Left colon (tissue), 2 donors: ENCODE measurements around the gene FBXO15. TPM values are rescaled to one million over a fixed set of nuclear protein-coding genes. Genes with fewer than 3 reads are reported as not detected.

Experiments used
- ATAC-seq: fragments of 200-7000 bp; cut with Tn5 transposase; one replicate; pipeline ENCODE4 v1.9.1; 2020; ENCODE audit warnings: mild to moderate bottlenecking, moderate library complexity
- DNase-seq, 2 donors: peaks; one replicate each; pipeline ENCODE4 v3.0.0-alpha.2; 2020
- intact Hi-C, 2 donors: fragments of 100-400 bp; cut with DNase I in 1 of 2; cut with micrococcal nuclease in 1 of 2; formaldehyde crosslinking; loops; one replicate each; pipeline versions ENCODE4 v1.11.2 to v1.14.0; 2022; cut with DNase I, micrococcal nuclease
- total RNA-seq, 2 donors: library from RNA; stranded (reverse); fragmentation: NEBNext Ultra II Directional; extraction: Animal tissue kit (Norgen Biotek cat#: 25700); gene quantifications; one replicate each; pipeline ENCODE4 v1.2.1, GENCODE V29; 2021
- donor health status: DM: no; HTN: no; CAD: no.
- donor health status: DM: yes; HTN: yes; CAD: no.

Gene FBXO15
- total RNA-seq, 2 donors from 2014 or later: 0.42 TPM; not detected in 1

DNA sequence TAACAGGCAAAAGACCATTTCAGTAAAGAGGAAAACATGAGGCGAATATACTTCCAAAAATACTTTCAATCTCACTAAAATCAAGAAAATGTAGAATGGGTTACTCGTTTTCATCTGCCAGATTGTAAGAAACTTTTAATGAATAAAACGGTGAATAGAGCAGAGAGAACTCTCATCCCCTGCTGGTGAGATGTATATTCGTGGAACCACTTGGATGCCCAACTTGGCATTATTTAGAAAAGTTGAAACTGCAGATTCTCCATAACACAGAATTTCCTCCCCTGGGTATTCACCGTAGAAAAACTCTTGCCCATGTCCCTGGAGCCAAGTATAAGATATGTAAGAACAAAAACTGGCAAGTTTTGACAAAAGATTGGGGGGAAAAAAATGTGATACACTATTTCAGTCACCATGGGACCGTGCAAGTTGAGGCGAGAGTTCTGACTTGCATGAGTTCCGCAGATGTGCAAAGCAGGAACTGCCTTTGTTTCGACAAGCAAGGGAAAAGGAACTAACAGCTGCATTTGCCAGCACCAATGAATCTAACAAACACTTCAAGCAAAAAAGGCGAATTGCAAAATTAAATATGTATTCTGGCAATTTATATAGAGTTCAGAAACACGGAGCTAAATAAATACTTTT lies 15.5 kb upstream of the FBXO15 start:
- ATAC-seq (no peak), DNase-seq (no peak)
- intact Hi-C loops: no loop called here

DNA sequence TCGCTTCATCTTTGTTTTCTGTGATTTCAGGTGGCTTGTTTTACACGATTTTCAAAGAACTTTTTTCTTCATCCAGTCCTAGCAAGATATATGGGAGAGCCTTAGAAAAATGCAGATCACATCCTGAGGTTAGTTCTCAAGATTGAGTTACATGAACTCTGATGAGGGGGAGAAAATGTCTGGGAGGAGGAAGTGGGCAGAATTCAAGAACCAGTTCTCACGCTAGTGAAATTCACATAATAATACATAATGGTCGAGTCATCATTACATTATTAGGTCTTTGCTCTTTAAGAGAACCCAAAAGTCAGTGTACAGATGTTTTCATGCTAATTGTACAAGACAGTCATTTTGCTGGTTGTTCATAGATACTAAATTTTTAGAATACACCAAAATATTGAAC lies 7.6 kb upstream of the FBXO15 start:
- intact Hi-C loops: no loop called here
- DNase-seq (no peak), ATAC-seq (no peak)

DNA sequence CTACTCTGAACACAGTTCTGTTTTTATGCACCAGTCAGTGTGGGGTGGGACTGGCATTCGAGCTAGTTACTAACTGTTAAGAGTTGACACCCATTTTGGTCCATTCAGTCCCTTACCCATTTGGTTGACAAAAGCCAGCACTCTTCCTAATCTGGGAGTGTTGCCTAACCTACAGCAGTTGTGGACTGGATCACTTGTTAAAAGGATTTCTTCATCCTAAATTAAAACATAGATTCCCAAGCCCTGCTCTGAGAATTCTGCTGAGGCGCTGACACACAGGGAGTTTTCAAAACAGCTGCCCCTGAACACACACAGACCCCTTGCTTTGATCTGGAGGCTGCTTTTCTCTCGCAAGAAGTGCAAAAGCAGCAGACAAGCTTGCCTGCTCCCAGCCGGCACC lies 7.1 kb upstream of the FBXO15 start:
- intact Hi-C loops: no loop called here
- ATAC-seq (no peak), DNase-seq (no peak)

DNA sequence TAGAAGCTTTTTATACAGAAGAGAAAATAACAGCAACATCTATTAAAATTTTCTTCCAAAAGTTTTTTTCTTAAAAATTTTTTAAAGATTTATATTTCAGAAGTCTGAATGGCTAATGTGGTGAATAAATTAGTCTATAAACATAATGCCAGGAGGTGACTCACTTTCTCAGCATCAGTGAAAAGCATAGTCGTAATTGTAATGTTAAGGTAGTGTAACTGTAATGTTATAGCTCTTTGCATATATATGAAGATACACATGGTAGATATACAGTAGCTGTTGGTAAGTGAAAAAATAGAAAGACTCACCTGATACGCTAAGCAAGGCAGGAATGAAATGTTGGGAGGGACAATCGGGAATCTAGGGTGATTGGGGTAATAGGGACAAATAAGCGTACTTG lies 6.2 kb upstream of the FBXO15 start:
- intact Hi-C loops: no loop called here
- DNase-seq (no peak), ATAC-seq (no peak)

DNA sequence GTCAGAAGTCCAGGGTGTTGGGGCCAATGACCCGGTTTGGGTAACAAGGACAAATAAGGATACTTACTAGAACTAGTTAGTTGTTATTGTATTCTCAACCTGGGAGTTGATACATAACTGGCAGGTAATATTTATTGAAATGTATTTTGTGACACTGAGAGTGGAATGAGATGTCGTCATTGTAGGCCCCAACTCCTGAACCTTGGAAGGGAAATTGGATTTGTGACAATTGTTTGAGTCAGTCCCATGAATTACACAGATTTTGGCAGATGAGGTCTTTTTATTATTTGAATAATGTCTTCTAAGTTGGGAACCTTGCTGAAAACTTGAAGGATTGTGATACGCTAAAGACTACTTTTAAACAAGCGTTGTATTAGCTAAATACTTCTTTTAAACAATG lies 5.7 kb upstream of the FBXO15 start:
- DNase-seq (no peak), ATAC-seq (no peak)
- intact Hi-C loops: no loop called here

DNA sequence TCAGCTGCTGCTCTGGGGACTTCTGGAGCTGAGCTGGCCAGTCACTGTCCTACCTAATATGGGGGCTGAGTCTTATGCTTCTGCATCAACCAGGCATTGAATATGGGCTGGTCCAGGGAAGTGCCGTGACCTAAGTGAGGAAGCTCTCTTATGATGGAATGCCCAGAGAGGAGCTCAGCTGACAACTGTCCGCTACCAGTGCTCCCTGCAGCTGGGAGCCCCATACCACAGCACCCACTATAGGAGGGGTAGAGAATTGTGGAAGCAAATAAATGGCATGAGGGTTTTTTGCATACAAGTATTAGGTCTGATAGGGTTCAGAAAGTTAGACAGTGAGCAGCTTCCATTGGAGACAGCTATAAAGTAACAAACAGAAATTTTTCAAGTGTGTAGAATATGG lies 5.2 kb upstream of the FBXO15 start:
- intact Hi-C loops: no loop called here
- DNase-seq (no peak), ATAC-seq (no peak)

DNA sequence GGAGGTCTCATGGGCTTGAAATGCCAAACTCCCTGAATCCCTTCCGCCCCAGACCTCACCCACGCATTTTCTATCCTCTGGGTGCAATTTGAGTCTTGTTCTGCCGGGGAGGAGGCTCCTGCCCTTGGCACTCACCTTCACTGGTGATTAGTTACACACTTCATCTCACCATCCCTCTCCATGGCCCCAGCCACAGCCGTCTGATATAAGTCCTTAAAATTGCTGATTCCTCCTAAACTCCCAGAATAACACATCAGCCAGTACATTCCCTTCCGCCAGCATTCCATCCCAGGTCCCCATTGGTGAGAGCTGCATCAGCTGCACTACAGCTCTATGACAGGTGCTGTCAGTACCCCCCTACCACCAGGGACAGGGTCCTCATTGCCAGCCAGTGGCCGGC lies 4.6 kb upstream of the FBXO15 start:
- intact Hi-C loops: no loop called here
- DNase-seq: no peak
- ATAC-seq: no peak

DNA sequence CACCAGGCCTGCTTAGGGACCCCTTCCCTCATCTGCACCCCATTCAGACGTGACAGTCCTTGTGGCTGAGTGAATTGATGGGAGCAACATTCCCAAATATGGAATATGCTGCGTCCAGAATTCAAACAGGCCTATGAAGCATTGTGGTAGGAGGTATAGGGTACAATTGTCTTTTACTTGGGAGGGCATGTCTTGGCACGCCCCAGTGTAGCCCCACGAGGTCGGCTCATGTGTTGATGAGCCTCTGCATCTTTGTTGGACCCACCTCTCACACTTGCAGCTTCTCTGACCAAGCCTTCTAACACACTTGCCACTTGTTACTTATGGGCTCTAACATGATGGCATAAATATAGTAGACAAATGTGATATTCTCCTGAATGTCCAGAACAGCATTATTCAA lies 2.2 kb upstream of the FBXO15 start:
- ATAC-seq (no peak), DNase-seq (no peak)
- intact Hi-C loops: no loop called here

DNA sequence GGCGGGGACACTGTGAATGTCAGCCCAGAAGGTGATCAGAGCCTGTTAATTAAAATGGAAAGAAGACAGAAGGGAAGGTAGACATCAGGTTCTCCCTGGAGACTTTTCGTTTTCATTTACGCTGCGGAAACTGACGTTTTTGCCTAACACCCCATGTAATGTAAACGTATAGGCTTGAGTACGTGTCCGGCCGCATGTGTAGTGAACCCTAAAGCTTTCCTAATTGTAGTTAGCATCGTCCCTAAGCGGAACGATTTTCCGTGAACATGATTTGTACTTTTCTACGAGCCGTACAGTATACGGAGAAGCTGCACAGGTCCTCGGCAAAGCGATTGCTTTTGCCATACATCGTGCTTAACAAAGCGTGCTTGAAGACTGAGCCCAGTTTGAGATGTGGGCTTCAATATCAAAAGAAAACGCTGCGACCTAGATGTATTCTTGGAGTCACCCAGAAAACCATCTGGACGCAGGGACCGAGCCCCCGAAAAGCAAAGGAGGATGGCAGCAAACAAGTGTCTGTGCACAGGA lies 973 bp upstream of the FBXO15 start:
- DNase-seq (no peak), ATAC-seq (peak; percentile 2)
- intact Hi-C loops: no loop called here

DNA sequence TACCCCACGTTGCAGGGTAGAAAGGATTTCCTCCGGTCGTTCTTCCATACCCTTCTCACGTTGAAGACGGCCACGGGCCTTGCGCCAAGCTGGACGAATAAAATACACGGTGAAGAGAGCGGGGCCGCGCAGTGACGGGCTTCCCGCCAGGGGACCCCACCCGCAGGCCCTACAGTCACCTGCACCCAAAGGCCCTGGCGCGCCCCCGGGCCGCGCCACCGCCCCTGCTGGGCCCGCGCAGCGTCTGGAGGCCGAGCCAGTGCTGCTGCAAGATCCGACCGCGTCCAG lies 199 bp downstream of the FBXO15 start:
- intact Hi-C loops: no loop called here
- no peak for ATAC-seq

DNA sequence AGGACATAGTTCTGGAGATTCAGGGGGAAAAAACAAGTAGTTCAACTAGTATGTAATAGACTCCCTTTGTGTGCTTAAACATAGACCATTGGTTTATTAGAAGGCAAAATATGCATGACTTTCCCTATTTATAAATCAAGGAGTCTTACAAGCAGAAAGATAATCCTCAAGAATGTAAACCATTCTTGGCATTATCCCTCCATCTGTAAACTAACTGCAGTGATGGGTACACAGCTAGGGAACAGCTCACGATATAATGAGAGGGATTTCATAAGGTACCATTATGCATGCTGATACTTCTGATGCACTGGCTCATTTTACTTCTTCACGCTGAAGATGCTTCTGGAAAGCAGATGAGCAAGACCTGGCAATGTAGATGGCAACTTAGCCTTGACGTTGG lies 878 bp downstream of the FBXO15 start:
- intact Hi-C loops: no loop called here
- DNase-seq (no peak), ATAC-seq (no peak)

More for the DNA sequence above, 199 bp downstream of the FBXO15 start:
- DNase-seq: no peak

DNA sequence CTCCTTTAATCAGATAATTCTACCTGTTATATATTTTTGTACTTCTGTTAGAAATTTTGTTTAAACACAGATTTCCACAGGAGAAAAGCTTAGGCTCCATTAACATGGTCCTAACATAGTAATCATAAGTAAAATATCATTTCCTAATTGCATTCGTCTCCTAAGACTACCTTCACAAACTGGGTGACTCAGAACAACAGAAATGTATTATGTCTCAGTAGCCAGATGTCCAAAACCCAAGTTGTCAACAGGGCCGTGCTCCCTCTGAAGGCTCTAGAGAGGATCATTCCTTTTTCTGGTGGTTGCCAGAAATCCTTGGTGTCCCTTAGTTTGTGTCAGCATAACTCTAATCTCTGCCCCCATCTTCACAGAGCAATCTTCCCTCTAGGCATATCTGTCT lies 5.4 kb downstream of the FBXO15 start:
- DNase-seq (no peak), ATAC-seq (no peak)
- intact Hi-C loops: no loop called here

DNA sequence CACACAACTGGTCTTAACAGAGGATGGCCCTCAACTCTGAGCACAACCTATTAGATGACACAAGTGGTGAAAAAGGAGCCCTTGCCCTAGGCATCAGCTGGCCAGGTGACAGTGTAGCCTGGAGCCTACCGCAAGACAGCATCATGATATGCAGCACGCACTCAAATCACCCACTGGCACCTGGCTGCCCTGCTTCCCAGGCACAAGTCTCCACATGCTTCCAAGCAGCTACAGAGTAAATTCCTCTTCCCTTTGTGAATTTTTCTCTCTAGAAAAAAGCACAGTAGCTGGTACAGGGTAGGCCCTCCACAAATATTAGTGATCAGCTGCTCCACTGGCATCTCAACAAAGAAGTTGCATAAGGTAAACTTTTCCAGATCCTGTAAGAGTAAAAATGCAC lies 6.0 kb downstream of the FBXO15 start:
- no peak for ATAC-seq
- intact Hi-C loops: no loop called here
- DNase-seq: no peak

DNA sequence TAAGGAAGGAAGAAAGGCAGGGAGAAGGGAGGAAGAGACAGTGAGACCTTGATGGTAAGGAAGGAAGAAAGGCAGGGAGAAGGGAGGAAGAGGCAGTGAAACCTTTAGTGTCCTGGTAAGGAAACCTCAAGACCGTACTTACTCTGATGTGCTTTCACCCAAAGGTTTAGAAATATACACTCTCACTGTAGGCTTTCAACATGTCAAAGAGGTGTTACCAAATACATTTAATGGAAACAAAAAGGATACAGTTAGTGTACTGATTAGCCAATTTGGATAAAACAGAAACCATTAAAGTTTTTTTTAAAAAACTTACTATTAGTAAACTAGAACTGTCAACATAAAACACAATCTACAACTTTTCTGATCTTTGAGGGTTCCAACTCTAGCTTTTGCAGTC lies 7.1 kb downstream of the FBXO15 start:
- no peak for ATAC-seq
- intact Hi-C loops: no loop called here

DNA sequence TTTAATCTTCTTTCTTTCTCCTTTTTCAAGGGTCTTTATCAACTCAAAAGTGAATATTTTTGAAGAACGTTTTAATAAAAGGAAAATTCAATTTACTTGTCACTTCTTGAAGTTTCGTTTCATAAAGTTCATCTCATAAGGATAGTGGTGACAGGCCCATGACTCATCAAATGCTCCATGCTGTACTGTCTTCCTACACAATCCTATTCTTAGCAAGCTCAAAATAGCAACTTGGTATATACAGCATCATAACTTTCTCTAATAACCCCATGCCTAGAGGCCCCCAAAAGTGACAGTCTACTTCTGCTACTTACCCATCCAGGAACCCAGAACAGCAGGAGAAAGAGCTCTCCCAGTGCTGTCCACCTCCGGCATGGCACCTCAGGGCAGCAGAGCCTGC lies 7.7 kb downstream of the FBXO15 start:
- DNase-seq (no peak), ATAC-seq (no peak)
- intact Hi-C loops: no loop called here

More for the DNA sequence above, 7.1 kb downstream of the FBXO15 start:
- no peak for DNase-seq

DNA sequence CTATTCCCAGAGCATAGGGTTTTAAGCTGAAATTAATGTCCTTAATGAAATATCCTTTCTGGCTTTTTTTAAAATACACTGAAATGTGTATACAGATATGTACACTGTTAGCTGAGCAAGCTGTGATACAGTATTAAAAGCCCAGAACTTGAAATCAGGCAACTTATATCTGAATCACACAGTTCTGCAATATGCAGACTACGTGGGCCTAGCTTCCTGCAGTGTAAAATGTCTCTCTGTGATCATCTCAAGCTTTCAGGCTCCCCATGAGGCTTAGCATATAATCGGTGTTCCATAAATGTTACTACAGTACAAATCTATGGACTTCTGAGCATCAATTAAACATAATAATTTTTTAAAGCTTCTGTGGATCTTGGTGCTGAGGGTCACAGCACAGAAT lies 8.2 kb downstream of the FBXO15 start:
- no peak for ATAC-seq
- no peak for DNase-seq

DNA sequence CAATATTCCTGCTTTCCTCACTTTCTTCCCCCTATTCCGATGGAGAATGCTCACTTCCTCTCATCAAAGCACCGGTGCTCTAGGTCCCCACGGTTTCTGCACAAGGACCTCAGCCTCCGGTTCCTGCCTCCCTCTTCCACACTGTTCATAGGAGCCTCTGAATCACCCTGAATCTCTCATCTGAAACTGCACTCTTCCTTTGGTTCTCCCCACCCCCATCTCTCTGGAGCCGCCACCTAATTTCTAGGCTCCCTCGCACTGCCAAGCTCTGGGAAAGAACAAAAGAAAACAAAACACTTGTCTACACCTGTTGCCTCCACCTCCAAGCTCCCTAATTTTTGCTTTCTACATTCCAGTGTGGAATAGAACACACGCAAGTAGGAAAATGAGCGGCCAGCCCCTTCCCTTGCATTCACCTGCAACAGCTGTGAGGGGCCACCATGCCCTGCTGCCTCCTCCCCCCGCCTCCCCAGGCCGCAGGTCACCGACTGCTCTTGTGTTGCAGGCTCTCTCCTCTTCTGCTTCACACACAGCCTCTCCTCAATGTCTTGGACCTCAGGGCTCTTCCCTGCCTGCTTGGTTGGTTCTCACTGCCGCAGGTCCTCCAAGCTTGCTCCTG lies 9.6 kb downstream of the FBXO15 start:
- no peak for DNase-seq
- intact Hi-C loops: no loop called here
- no peak for ATAC-seq

More for the DNA sequence above, 8.2 kb downstream of the FBXO15 start:
- intact Hi-C loops: no loop called here

DNA sequence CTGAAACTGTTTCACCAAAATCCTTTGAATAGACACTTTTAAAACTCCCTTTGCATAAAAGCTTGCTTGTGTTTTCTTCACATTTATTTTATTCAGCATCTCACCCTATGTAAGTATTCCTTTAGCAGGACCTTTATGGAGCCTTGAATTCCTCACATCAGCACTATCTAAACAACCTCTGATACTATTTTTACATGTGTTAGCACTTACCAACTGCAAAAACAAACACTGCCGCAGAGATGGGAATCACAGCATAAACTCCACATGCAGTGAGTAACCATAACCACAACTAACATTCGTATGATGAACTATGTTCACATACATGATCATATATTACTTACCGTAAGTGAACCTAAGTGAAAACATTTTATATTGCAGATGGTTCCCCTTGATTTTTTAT lies 15.4 kb downstream of the FBXO15 start:
- intact Hi-C loops: no loop called here
- DNase-seq (no peak), ATAC-seq (no peak)

DNA sequence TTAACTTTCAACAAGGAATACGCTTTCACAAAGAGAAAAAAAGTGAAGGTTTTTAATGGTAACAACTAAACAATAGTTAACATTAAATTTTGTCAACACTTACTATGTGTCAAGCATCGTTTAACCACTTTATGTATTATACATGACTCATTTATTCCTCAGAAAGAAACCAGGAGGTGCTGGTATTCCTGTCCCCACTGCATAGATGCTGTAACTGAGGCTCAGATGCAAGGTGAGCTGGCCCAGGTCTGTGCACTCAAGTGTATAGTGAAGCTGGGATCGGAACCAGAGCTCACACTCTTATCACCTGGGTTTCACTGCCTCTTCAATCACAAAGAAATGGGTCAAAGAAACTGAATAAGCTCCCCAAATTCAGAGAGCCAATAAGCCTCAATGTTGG lies 16.5 kb downstream of the FBXO15 start:
- intact Hi-C loops: no loop called here
- ATAC-seq (no peak), DNase-seq (no peak)

DNA sequence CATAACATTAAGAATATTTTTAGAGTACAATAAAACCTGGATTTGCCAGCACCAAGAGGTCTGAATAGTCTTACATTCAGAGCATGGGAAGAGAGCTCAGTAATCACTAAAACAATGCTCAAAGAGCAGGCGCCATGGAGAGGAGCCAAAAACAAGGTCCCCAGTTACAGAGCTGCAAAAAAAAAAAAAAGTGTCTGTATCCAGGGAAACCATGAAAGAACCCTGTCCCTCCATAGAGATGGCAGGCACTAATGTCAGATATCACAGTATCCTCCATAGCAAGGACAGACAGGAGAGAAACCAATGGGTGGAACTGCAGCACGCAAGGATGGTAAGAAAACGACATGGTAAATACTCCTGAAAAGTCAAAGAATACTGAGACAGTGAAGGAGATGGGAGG lies 19.5 kb downstream of the FBXO15 start:
- DNase-seq: no peak
- intact Hi-C loops: no loop called here
- ATAC-seq: no peak
